Fibroblast of lung (primary cell): Measurements from ENCODE around the gene KCNJ6.

Source experiments
- EZH2 ChIP-seq: IDR thresholded peaks from 2 replicates; pipeline ENCODE4 v1.5.1; 2012; ENCODE audit warnings: low read length, control low read depth, mild to moderate bottlenecking; ENCODE audit errors: missing control alignments
- TF ChIP-seq, protein P1 (sequence below), 2 donors: IDR thresholded peaks in 1 of 2; conservative IDR thresholded peaks in 1 of 2; 1 replicate in 1 of 2; 2 replicates in 1 of 2; pipeline ENCODE4 v1.5.1; 2011 to 2012; ENCODE audit warnings: low read length in 2 of 2, control low read depth in 1 of 2, inconsistent platforms in 1 of 2, low read depth in 1 of 2, mild to moderate bottlenecking in 1 of 2

DNA sequence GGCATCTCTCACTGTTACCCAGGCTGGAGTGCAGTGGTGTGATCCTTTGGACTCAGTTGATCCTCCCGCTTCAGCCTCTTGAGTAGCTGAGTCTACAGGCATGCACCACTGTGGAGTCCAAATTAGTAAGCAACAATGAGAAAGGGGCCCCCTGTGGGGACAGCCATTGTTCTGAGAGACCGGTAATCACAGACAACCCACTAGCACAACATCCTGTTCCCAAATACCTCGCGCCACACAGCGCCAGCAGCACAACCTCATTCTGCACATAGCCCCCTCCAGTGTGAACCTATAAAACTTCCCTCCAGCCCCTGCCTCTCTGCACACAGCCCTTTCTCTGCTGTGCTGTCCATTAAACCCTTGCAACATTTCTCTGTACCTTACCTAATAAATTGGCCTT is 323.2 kb downstream of the KCNJ6 start:
- TF ChIP-seq, protein P1, sequence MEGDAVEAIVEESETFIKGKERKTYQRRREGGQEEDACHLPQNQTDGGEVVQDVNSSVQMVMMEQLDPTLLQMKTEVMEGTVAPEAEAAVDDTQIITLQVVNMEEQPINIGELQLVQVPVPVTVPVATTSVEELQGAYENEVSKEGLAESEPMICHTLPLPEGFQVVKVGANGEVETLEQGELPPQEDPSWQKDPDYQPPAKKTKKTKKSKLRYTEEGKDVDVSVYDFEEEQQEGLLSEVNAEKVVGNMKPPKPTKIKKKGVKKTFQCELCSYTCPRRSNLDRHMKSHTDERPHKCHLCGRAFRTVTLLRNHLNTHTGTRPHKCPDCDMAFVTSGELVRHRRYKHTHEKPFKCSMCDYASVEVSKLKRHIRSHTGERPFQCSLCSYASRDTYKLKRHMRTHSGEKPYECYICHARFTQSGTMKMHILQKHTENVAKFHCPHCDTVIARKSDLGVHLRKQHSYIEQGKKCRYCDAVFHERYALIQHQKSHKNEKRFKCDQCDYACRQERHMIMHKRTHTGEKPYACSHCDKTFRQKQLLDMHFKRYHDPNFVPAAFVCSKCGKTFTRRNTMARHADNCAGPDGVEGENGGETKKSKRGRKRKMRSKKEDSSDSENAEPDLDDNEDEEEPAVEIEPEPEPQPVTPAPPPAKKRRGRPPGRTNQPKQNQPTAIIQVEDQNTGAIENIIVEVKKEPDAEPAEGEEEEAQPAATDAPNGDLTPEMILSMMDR (conservative IDR thresholded peaks at IDR 0.05 in 1 of 2, IDR thresholded peaks at IDR 0.05 in 1 of 2; ENCODE audit: low read depth in 1 of 2, low read length in 2 of 2) = no peak
- no peak for TF ChIP-seq EZH2
